Measurements from ENCODE around the gene GOLPH3. TPM values are rescaled to one million over a fixed set of nuclear protein-coding genes. Genes with fewer than 3 reads are reported as not detected.

The GOLPH3 gene
- total RNA-seq (2014; rRNA removed), result 46.2 and 55.5 TPM in 2 replicates
- percentile 91 among the genes with signal in this experiment for Bru-seq, nascent RNA
- percentile 92 among the genes with signal in this experiment for BruChase-seq, experiment 1, labeled RNA remaining after a 6-hour chase
- percentile 92 among the genes with signal in this experiment for BruChase-seq, experiment 2, labeled RNA remaining after a 2-hour chase
- long read RNA-seq, transcript GOLPH3-203 (3 exons, 665 nt), result minor isoform, 8 of 293 reads
- long read RNA-seq, transcript GOLPH3-201 (4 exons, 2,721 nt), result major isoform, 269 of 293 reads
- long read RNA-seq, partial matches to known transcripts, result 0 of 293 reads
- long read RNA-seq, other reads (novel, unspliced or antisense), result 16 of 293 reads

GRCh38 chr5:32174011-32174870 lies at the start of gene GOLPH3:
Gene GOLPH3 (minus strand): TSS chr5:32174319. CDS start chr5:32174034, 285 bp downstream.
- Histone ChIP-seq H3K27ac (ENCODE audit: low read length) (peak within 1 kb of the TSS; percentile 81), H3K27me3 (ENCODE audit: low read length) (no peaks in the 10 kb centered on the region), H3K4me1 (ENCODE audit: insufficient read depth, low read length) (peaks cover 25% of the 10 kb centered on the region), H3K9ac (ENCODE audit: low read length) (peak within 1 kb of the TSS; percentile 99), H3K79me2 (ENCODE audit: low read length) (peaks cover 49% of the 10 kb centered on the region), H3K4me2 (ENCODE audit: low read length) (peak within 1 kb of the TSS; percentile 91), H4K20me1 (ENCODE audit: low read length) (peaks cover 36% of the 10 kb centered on the region), H3K9me2 (replicated peaks; ENCODE audit: low read length) (no peaks in the 10 kb centered on the region), H3K4me3 (ENCODE audit: low read length) (peak within 1 kb of the TSS; percentile 74), H3K9me3 (ENCODE audit: low read length) (no peaks in the 10 kb centered on the region), H3K36me3 (ENCODE audit: low read depth, low read length) (peaks cover 19% of the 10 kb centered on the region), H2AFZ (ENCODE audit: low read length) (peak within 1 kb of the TSS; percentile 94), H3F3A (ENCODE audit: low read length, unreplicated experiment) (no peaks in the 10 kb centered on the region)
- POLR2A ChIA-PET (ENCODE audit: unreplicated experiment), result interaction anchor here (0.7 kb wide), 1 partner anchor 25 kb away, joined by 3 read pairs; no protein-coding TSS in a partner anchor
- no peak for TF ChIP-seq CTCF (conservative IDR thresholded peaks at IDR 0.05; ENCODE audit: low read depth, low read length)
- TF ChIP-seq EZH2 (IDR thresholded peaks at IDR 0.05; ENCODE audit: low read length, unreplicated experiment), result no peak
- no peak for TF ChIP-seq EZH2phosphoT487 (IDR thresholded peaks at IDR 0.05; ENCODE audit: borderline replicate concordance, low read length)
- CTCF ChIA-PET, result no interaction called here
- DNase-seq (peak; percentile 92), ATAC-seq (peak; percentile 79)
- intact Hi-C loops (cut with micrococcal nuclease), result loop anchor here (2.0 to 5.0 kb wide), 4 partner anchors 19 to 139 kb away; partner anchors contain the start of gene MTMR12
- no TSS peak for BruUV-seq (replicated peaks)

GRCh38 chr5:32222723-32223470 lies 48.8 kb upstream of the GOLPH3 start:
- no peaks in the 10 kb centered on the region for H3K9me3 ChIP-seq (ENCODE audit: low read length)
- no peaks in the 10 kb centered on the region for H3K79me2 ChIP-seq (ENCODE audit: low read length)
- no peaks in the 10 kb centered on the region for H3K4me1 ChIP-seq (ENCODE audit: insufficient read depth, low read length)
- DNase-seq (no peak), ATAC-seq (no peak)
- H3K27me3 ChIP-seq (ENCODE audit: low read length), result no peaks in the 10 kb centered on the region
- no peaks in the 10 kb centered on the region for H3F3A ChIP-seq (ENCODE audit: low read length, unreplicated experiment)
- H4K20me1 ChIP-seq (ENCODE audit: low read length), result no peaks in the 10 kb centered on the region
- POLR2A ChIA-PET (ENCODE audit: unreplicated experiment), result no interaction called here
- no peak overlapping the region for H3K27ac ChIP-seq (ENCODE audit: low read length)
- CTCF ChIA-PET, result no interaction called here
- no TSS peak for BruUV-seq (replicated peaks)
- TF ChIP-seq EZH2phosphoT487 (IDR thresholded peaks at IDR 0.05; ENCODE audit: borderline replicate concordance, low read length) (no peak), EZH2 (IDR thresholded peaks at IDR 0.05; ENCODE audit: low read length, unreplicated experiment) (no peak), CTCF (conservative IDR thresholded peaks at IDR 0.05; ENCODE audit: low read depth, low read length) (no peak)
- intact Hi-C loops (cut with micrococcal nuclease), result no loop called here
- no peak overlapping the region for H3K4me3 ChIP-seq (ENCODE audit: low read length)
- no peak overlapping the region for H3K4me2 ChIP-seq (ENCODE audit: low read length)
- no peak overlapping the region for H3K9ac ChIP-seq (ENCODE audit: low read length)
- H3K36me3 ChIP-seq (ENCODE audit: low read depth, low read length), result no peaks in the 10 kb centered on the region; the same call in 1 of the 2 replicates
- H3K9me2 ChIP-seq (replicated peaks; ENCODE audit: low read length), result no peaks in the 10 kb centered on the region
- H2AFZ ChIP-seq (ENCODE audit: low read length), result no peak overlapping the region

Measured in PC-3 (cell line).